MM.1S (cell line): ENCODE data around the gene PTPRJ.

Source experiments
- DNase-seq: peaks from one replicate; pipeline ENCODE4 v3.0.0-alpha.2; 2015
- H2AFZ ChIP-seq: fragments of 300-600 bp; sonication (generic); 2 replicates; pipeline ENCODE4 v1.6.0; 2016; ENCODE audit warnings: antibody characterized with exemption, low read length
- H3F3A ChIP-seq: fragments of 300-600 bp; sonication (generic); 2 replicates; pipeline ENCODE4 v1.6.1; 2016; ENCODE audit warnings: mild to moderate bottlenecking, antibody characterized with exemption, low read length, moderate library complexity, mixed read lengths; ENCODE audit not compliant: insufficient read depth
- H3K27ac ChIP-seq: fragments of 300-600 bp; sonication (generic); 2 replicates; pipeline ENCODE4 v1.5.1; 2016; ENCODE audit warnings: mild to moderate bottlenecking, low read length
- H3K27me3 ChIP-seq: fragments of 300-600 bp; sonication (generic); replicated peaks from 2 replicates; pipeline ENCODE4 v1.6.0; 2016; ENCODE audit warnings: low read length; ENCODE audit not compliant: insufficient read depth
- H3K36me3 ChIP-seq: fragments of 300-600 bp; sonication (generic); replicated peaks from 2 replicates; pipeline ENCODE4 v1.6.1; 2016; ENCODE audit warnings: mild to moderate bottlenecking, low read length, mixed read lengths; ENCODE audit not compliant: insufficient read depth
- H3K4me1 ChIP-seq: fragments of 300-600 bp; sonication (generic); 2 replicates; pipeline ENCODE4 v1.6.1; 2016; ENCODE audit warnings: low read length, mixed read lengths
- H3K4me2 ChIP-seq: fragments of 300-600 bp; sonication (generic); 2 replicates; pipeline ENCODE4 v1.6.0; 2016; ENCODE audit warnings: low read depth, low read length
- H3K4me3 ChIP-seq: fragments of 300-600 bp; sonication (generic); 2 replicates; pipeline ENCODE4 v1.5.1; 2016; ENCODE audit warnings: low read length, mixed read lengths
- H3K79me2 ChIP-seq: fragments of 300-600 bp; sonication (generic); 2 replicates; pipeline ENCODE4 v1.6.1; 2016; ENCODE audit warnings: mixed run types, low read length, mixed read lengths
- H3K9ac ChIP-seq: fragments of 300-600 bp; sonication (generic); 2 replicates; pipeline ENCODE4 v1.6.1; 2016; ENCODE audit warnings: low read length, mixed read lengths
- H3K9me2 ChIP-seq: fragments of 300-600 bp; sonication (generic); replicated peaks from 2 replicates; pipeline ENCODE4 v1.6.1; 2016; ENCODE audit warnings: mild to moderate bottlenecking, low read length, mixed read lengths; ENCODE audit not compliant: insufficient read depth
- H3K9me3 ChIP-seq: fragments of 300-600 bp; sonication (generic); replicated peaks from 2 replicates; pipeline ENCODE4 v1.6.1; 2016; ENCODE audit warnings: mild to moderate bottlenecking, low read length, mixed read lengths; ENCODE audit not compliant: insufficient read depth
- H4K20me1 ChIP-seq: fragments of 300-600 bp; sonication (generic); 2 replicates; pipeline ENCODE4 v1.6.1; 2016; ENCODE audit warnings: mild to moderate bottlenecking, low read length, moderate library complexity, mixed read lengths; ENCODE audit not compliant: insufficient read depth
- EZH2 ChIP-seq: fragments of 300-600 bp; sonication (generic); optimal IDR thresholded peaks from 2 replicates; pipeline ENCODE3; 2017; ENCODE audit warnings: low read depth, mild to moderate bottlenecking, antibody characterized with exemption, low read length, mixed read lengths
- EZH2phosphoT487 ChIP-seq: fragments of 300-600 bp; sonication (generic); IDR thresholded peaks from 2 replicates; pipeline ENCODE4 v1.6.1; 2018; ENCODE audit warnings: antibody characterized with exemption, low read length
- TF ChIP-seq, protein P1 (sequence below): fragments of 300-600 bp; sonication (generic); IDR thresholded peaks from 2 replicates; pipeline ENCODE4 v1.5.1; 2016; ENCODE audit warnings: antibody characterized with exemption, low read length, mixed read lengths

PTPRJ gene

DNA sequence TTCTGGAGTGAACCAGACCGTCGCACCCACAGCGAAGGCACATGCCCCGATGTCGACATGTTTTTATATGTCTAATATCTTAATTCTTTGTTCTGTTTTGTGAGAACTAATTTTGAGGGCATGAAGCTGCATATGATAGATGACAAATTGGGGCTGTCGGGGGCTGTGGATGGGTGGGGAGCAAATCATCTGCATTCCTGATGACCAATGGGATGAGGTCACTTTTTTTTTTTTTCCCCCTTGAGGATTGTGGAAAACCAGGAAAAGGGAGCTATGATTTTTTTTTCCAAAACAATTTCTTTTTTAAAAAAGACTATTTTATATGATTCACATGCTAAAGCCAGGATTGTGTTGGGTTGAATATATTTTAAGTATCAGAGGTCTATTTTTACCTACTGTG is 187.0 kb downstream of the PTPRJ start:
- no peak overlapping the region for H3K4me2 ChIP-seq

DNA sequence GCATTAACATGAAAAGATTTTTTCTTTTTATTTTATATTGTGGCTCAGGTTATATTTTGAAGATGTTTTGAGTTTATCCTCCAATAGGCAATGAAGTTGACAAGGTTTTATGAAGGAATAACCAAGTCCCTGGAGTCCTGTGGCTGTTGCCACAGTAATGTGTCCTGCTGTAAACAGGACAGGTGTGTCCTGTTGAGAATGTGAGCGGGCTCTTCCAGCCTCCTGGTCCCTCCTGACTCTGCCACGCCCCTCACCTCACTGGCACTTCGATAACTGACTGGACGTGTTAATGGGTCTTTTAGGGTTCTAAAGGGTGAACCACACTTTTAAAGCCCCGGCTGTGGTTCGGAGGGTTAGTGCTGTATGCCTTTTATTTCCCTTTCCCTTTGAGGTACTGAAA is 188.5 kb downstream of the PTPRJ start:
- no peaks in the 10 kb centered on the region for H3K27me3 ChIP-seq
- DNase-seq: no peak
- no peak overlapping the region for H3K9ac ChIP-seq
- H3K4me2 ChIP-seq: no peak overlapping the region
- H4K20me1 ChIP-seq: no peaks in the 10 kb centered on the region
- H3K27ac ChIP-seq: no peak overlapping the region
- no peaks in the 10 kb centered on the region for H3K9me3 ChIP-seq
- H3K79me2 ChIP-seq: no peaks in the 10 kb centered on the region
- TF ChIP-seq, protein P1, sequence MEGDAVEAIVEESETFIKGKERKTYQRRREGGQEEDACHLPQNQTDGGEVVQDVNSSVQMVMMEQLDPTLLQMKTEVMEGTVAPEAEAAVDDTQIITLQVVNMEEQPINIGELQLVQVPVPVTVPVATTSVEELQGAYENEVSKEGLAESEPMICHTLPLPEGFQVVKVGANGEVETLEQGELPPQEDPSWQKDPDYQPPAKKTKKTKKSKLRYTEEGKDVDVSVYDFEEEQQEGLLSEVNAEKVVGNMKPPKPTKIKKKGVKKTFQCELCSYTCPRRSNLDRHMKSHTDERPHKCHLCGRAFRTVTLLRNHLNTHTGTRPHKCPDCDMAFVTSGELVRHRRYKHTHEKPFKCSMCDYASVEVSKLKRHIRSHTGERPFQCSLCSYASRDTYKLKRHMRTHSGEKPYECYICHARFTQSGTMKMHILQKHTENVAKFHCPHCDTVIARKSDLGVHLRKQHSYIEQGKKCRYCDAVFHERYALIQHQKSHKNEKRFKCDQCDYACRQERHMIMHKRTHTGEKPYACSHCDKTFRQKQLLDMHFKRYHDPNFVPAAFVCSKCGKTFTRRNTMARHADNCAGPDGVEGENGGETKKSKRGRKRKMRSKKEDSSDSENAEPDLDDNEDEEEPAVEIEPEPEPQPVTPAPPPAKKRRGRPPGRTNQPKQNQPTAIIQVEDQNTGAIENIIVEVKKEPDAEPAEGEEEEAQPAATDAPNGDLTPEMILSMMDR: no peak
- TF ChIP-seq EZH2 (no peak), EZH2phosphoT487 (no peak)
- no peaks in the 10 kb centered on the region for H3K4me1 ChIP-seq
- H3F3A ChIP-seq: no peaks in the 10 kb centered on the region
- no peak overlapping the region for H3K4me3 ChIP-seq
- no peaks in the 10 kb centered on the region for H3K36me3 ChIP-seq
- H2AFZ ChIP-seq: no peak overlapping the region
- H3K9me2 ChIP-seq: no peaks in the 10 kb centered on the region

More for the DNA sequence above, 187.0 kb downstream of the PTPRJ start:
- DNase-seq: no peak
- Histone ChIP-seq H3K27me3 (no peaks in the 10 kb centered on the region), H3K79me2 (no peaks in the 10 kb centered on the region), H2AFZ (no peak overlapping the region), H3K4me1 (no peaks in the 10 kb centered on the region), H3K9me2 (no peaks in the 10 kb centered on the region), H3K4me3 (no peak overlapping the region), H3K36me3 (no peaks in the 10 kb centered on the region), H3K9ac (no peak overlapping the region), H3K27ac (no peak overlapping the region), H3K9me3 (no peaks in the 10 kb centered on the region), H4K20me1 (no peaks in the 10 kb centered on the region), H3F3A (no peaks in the 10 kb centered on the region)
- no peak for TF ChIP-seq EZH2
- no peak for TF ChIP-seq EZH2phosphoT487
- TF ChIP-seq, protein P1: no peak

DNA sequence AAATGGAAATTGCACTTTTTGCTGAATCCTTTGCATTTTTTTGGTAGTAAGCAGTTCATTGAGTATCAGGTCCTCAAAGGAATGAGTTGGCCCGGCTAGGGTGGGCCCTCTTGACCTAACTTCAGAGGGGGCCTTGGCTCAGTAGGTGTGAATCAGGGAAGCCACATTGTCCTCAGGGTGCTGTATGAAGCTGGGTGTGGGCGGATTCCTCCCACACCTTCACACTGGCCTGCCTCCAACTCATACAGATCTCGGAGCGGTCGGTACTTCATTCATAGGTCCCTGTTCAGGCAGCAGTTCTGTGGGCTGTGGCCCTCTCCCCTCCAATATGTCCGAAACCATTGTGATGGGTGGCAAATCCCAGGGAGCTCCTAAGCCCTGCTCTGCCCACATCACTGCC is 188.9 kb downstream of the PTPRJ start:
- TF ChIP-seq EZH2 (no peak), EZH2phosphoT487 (no peak)
- TF ChIP-seq, protein P1: no peak
- Histone ChIP-seq H3K79me2 (no peaks in the 10 kb centered on the region), H3K9me3 (no peaks in the 10 kb centered on the region), H3K27me3 (no peaks in the 10 kb centered on the region), H2AFZ (no peak overlapping the region), H3F3A (no peaks in the 10 kb centered on the region), H3K9me2 (no peaks in the 10 kb centered on the region), H3K9ac (no peak overlapping the region), H3K4me3 (no peak overlapping the region), H3K4me1 (no peaks in the 10 kb centered on the region), H3K27ac (no peak overlapping the region), H3K36me3 (no peaks in the 10 kb centered on the region), H4K20me1 (no peaks in the 10 kb centered on the region), H3K4me2 (no peak overlapping the region)
- DNase-seq: no peak
